Activated CD4-positive, CD25-positive, alpha-beta regulatory T cell treated with anti-CD3 and anti-CD28 coated beads, Interleukin-2, amount 50 U/mL, for 72 hours (primary cell): ENCODE data around the gene NANOS2.

Source experiments
- DNase-seq: peaks from one replicate; pipeline ENCODE4 v3.0.0; 2021

Gene NANOS2

GRCh38 chr19:45913874-45914830 lies at the start of gene NANOS2:
NANOS2 (minus strand) TSS chr19:45914778; CDS start chr19:45914693, 85 bp downstream.
- DNase-seq, result no peak

DNA sequence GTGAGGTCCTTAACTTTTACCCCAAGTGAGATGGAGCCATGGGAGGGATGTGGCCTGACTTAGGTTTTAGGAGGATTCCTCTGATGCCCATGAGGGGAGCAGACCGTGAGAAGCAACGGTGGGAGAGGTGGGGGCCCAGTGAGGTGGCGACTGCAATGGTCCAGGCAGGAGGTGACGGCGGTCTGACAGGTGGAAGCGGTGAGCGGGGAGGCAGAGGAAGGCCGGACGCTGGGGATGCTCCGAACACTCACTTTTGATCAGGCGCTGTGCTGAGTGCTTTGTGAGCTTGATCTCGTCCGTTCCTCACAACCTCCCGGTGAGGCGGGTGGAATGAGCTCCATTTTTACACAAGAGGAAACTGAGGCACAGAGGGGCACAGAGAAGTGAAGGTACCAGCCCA lies 47.4 kb upstream of the NANOS2 start:
- no peak for DNase-seq

DNA sequence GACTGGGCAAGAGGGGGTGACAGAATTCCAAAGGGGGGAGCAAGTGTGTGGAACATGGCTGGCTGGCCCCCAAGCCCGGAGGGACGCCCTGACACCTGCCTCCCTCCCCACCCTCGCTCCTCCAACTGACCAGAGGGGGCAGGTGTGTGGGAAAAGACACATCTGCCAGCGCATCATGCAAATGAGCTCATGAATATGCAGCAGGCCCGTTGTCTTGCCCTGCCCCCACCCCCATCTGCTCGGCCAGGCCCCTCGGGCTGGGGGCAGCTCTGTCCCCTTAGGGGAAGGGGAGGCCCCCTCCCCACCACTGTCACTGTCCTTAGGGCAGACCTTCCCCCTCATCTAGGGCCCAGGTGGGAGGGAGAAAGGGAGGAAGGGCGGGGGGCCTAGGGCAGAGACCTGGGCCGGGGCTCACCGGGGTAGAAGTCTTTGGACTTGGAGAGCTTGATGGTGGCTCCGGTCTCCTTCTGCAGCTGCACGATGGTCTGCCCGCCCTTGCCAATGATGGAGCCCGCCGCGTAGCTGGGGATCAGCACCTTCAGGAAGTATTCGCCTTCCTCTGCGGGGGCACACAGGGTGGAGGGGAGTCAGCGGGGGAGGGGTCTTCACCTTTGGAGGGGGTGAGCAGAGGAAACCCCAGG lies 46.1 kb upstream of the NANOS2 start:
- DNase-seq, result no peak

GRCh38 chr19:45959517-45960025 lies 45.0 kb upstream of the NANOS2 start:
- no peak for DNase-seq

DNA sequence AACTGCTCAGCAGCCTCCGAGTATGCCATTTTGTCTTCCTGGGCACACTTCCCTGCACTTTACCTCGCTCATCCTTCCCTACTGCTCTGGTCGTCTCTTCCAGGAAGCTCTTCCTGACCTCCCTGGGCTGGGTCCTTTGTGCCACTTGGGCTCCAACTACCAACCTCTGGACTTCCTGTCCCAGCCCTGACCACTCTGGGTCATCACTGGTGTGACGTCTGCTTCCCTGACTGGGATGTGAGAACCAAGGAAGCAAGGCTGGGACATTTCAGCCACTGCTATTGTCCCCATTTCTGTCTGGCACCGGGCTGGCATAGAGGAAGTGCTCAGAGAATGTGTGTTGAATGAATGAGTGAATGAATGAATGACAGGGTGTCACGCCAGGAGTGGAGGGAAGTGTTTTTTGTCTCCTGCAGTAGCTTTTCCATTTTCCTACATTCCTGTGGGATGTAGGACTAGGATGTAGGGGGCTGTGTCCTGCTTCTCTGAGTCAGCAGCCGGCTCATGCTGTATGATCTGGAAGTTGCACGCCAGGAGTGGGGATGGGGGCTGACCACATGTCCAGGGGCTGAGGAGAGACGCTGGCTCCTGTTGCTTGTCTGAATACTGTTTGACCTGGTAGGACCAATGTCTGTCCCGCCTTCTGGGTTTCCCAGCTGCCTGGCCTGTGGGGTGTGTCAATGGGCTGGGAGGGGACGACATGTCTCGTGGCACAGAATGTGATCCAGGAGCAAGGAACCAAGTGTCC lies 44.4 kb upstream of the NANOS2 start:
- DNase-seq, result no peak

DNA sequence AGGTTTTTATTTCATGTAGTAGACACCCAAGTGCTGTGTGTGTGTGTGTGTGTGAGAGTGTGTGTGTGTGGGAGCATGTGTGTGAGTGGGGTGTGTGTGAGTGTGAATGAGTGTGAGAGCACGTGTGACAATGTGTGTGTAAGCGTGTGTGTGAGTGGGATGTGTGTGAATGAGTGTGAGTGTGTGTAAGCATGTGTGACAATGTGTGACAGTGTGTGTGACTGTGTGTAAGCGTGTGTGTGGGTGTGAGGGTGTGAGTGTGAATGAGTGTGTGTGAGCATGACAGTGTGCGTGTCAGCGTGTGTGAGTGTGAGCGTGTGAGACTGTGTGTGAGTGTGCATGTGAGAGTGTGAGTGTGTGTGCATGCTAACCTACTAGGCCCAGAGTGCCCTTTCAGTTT lies 43.7 kb upstream of the NANOS2 start:
- DNase-seq, result no peak

- no peak for DNase-seq
These were observed 41.5 kb upstream of the NANOS2 start for GRCh38 chr19:45955905-45956608.

- no peak for DNase-seq
These were observed 39.6 kb upstream of the NANOS2 start for GRCh38 chr19:45954156-45954555.

DNA sequence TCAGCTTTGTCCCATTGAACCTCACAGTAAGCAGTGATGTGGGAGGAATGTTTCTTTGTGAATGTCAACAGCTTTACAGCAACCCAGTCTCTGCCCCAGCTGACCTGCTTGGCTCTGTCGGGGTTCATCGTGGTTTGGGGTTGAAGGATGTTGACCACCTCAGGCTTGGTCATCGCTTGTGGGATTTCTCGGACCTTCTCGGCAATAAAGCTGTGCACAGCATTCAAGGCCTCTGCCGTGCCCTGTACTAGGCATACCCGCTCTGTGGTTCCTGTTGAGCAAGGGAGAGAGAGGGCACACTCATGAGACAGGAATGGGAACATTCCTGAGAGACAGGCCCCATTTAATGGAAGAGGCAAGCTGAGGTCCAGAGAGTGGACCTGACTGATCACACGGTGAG lies 39.1 kb upstream of the NANOS2 start:
- DNase-seq, result no peak

DNA sequence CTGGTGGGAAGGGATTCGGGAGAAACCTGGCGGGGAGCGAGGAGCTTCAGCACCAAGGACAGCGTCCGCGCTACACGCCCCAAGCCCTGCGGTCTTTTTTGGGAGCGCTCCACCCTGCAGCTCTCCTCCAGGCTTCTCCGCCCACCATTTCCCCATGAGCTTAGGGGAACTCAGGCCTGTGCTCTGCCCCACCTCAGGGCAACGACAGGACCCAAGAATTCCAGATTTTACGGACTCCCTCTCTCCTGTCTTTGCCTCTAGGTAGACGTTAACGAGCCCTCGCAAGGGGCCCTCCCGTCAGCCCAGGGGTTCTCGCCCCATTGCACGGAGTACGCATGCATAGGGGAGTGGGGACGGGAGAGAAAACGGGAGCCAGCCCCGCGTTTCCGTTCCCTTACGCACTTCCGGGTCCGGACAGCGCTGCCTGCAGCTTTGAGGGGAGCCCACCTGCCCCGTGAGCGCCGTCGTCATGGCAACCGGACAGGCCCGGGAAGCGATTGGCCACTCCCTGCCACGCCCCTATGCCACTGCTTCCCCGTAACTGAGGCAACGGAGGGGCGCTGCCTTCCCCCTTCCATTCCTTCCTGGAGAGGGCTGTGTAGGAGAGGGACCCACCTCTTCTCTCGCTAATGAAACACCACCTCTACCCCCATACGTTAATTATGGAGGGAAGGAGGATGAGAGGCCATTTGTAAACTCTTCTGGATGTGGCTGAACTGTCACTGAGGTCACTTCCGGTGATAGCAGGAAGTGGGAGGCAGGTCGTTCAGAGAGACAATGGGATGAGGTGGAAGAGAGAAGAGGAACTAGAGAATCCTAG lies 38.3 kb upstream of the NANOS2 start:
- DNase-seq, result peak; percentile 64

GRCh38 chr19:45952341-45952685 lies 37.7 kb upstream of the NANOS2 start:
- DNase-seq, result no peak

DNA sequence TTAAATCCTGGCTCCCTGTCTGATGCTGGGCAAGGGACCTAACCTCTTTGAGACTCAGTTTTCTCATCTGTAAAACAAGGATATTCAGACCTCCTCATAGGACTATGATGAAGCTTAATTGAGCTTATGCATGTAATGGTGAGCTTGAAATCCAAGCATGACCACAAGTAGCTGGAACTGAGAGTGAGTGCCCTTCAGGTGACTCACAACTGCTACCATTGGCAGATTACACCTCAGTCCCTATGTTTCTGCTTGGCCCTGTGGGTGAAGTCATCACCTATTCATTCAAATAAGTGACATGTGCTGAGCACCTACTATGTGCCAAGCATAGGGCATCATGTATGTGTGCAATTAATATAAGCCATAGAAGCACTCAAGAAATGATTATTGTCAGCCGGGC lies 33.3 kb upstream of the NANOS2 start:
- no peak for DNase-seq

- no peak for DNase-seq
These were observed 25.9 kb upstream of the NANOS2 start for GRCh38 chr19:45940515-45940805.

GRCh38 chr19:45939792-45940514 lies 25.4 kb upstream of the NANOS2 start:
- DNase-seq, result no peak

DNA sequence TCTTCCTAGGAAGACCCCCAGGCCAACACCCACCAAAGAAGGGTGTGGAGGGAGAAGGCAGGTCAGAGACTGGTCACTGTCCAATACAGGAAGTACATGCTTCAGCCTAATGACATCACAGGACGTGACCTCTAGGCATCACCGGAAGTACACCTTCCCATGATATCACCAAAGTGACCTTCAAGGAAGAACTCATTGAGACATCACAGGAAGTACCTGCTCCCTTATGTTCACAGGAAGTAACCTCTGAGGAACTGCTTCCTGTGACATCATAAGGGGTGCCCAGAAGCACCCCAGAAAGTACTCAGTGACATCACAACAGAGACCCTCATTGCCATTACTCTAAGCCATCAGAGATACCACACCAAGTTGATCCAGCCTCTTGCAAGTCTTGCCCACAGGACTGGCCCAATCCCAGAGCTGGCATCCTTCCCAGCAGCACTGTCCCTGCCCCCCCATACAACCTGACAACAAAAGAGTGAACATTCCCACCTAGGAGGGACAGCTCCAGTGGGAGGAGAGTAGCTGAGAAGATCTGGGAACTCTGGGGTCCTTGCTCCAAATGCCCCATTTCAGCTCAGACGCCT lies 24.2 kb upstream of the NANOS2 start:
- no peak for DNase-seq

- no peak for DNase-seq
These were observed 20.7 kb upstream of the NANOS2 start for GRCh38 chr19:45935267-45935666.

- no peak for DNase-seq
These were observed 20.1 kb upstream of the NANOS2 start for GRCh38 chr19:45934551-45935230.

GRCh38 chr19:45933759-45934158 lies 19.2 kb upstream of the NANOS2 start:
- no peak for DNase-seq

- DNase-seq, result no peak
These were observed 16.5 kb upstream of the NANOS2 start for GRCh38 chr19:45931055-45931454.

DNA sequence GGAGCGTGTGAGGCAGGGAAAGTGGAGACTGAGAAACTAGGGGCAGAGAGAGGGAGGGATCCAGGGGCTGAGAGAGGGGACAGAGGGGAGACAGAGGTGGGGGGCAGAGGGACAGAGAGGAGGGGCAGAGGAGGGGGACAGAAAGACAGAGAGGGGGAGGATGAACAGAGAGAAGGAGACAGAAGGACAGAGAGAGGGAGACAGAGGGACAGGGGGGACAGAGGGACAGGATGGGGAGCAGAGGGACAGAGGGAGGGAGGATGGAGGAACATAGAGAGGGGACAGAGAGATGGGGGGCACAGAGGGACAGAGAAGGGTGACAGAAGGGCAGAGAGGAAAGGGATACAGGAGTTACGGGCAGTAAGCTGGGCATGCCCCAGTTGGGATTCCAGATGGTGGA lies 14.7 kb upstream of the NANOS2 start:
- no peak for DNase-seq
